IMR-90 (cell line): ENCODE data around the gene ADGRV1. TPM values are rescaled to one million over a fixed set of nuclear protein-coding genes. Genes with fewer than 3 reads are reported as not detected.

Experiments used
- ATAC-seq: fragments of 200-7000 bp; cut with Tn5 transposase; 2 replicates; pipeline ENCODE4 v1.9.1; 2020; ENCODE audit warnings: low read depth, mild to moderate bottlenecking, moderate library complexity
- BruUV-seq: library from RNA; stranded (reverse); fragments of 400-500 nt; replicated peaks from 2 replicates; lab custom pipeline; 2021; lab: Mats Ljungman, UMichigan
- CTCF ChIA-PET: fragments of 300-600 bp; formaldehyde crosslinking; extraction: SDS; loops from one replicate; lab custom pipeline; 2021; ENCODE audit warnings: antibody characterized with exemption; lab: Yijun Ruan, JAX
- POLR2A ChIA-PET: fragments of 300-600 bp; sonication (Branson Sonifier 250); formaldehyde crosslinking; loops from one replicate; lab custom pipeline; 2022; ENCODE audit warnings: antibody characterized with exemption; ENCODE audit not compliant: unreplicated experiment; lab: Charles Lee
- DNase-seq: peaks from one replicate; pipeline ENCODE4 v3.0.0; 2013
- H2AFZ ChIP-seq: replicated peaks from 2 replicates; pipeline ENCODE3; 2013; ENCODE audit warnings: low read length, mild to moderate bottlenecking; ENCODE audit not compliant: poor library complexity
- H2AK5ac ChIP-seq: 2 replicates; pipeline ENCODE4 v1.6.1; 2013; ENCODE audit warnings: low read depth, low read length, inconsistent platforms
- H2AK9ac ChIP-seq: replicated peaks from 2 replicates; pipeline ENCODE3; 2013; ENCODE audit warnings: mild to moderate bottlenecking, low read depth, low read length, moderate library complexity; ENCODE audit not compliant: poor library complexity
- H2BK120ac ChIP-seq: 2 replicates; pipeline ENCODE4 v1.6.1; 2013; ENCODE audit warnings: low read depth, low read length, inconsistent platforms
- H2BK15ac ChIP-seq: 3 replicates; pipeline ENCODE4 v1.6.1; 2013; ENCODE audit warnings: low read depth, low read length, inconsistent platforms
- H2BK20ac ChIP-seq: 2 replicates; pipeline ENCODE4 v1.6.1; 2013; ENCODE audit warnings: low read depth, mild to moderate bottlenecking, inconsistent platforms, low read length, moderate library complexity
- H2BK5ac ChIP-seq: 2 replicates; pipeline ENCODE4 v1.6.1; 2013; ENCODE audit warnings: mild to moderate bottlenecking, low read depth, low read length, inconsistent platforms; ENCODE audit not compliant: poor library complexity, severe bottlenecking
- H3K14ac ChIP-seq: replicated peaks from 2 replicates; pipeline ENCODE4 v1.6.1; 2013; ENCODE audit warnings: low read depth, low read length, inconsistent platforms
- H3K18ac ChIP-seq: 2 replicates; pipeline ENCODE4 v1.6.1; 2013; ENCODE audit warnings: low read depth, low read length, control low read depth
- H3K23ac ChIP-seq: 2 replicates; pipeline ENCODE4 v1.6.1; 2013; ENCODE audit warnings: low read depth, low read length, inconsistent platforms
- H3K27ac ChIP-seq: 2 replicates; pipeline ENCODE4 v1.5.1; 2013; ENCODE audit warnings: mild to moderate bottlenecking, control low read depth, low read length; ENCODE audit not compliant: insufficient read depth
- H3K27me3 ChIP-seq: 2 replicates; pipeline ENCODE4 v1.6.1; 2013; ENCODE audit warnings: low read length; ENCODE audit not compliant: control insufficient read depth, insufficient read depth
- H3K36me3 ChIP-seq: 2 replicates; pipeline ENCODE4 v1.6.1; 2013; ENCODE audit warnings: low read length, mixed read lengths; ENCODE audit not compliant: control insufficient read depth, insufficient read depth
- H3K4ac ChIP-seq: 2 replicates; pipeline ENCODE4 v1.6.1; 2013; ENCODE audit warnings: low read depth, low read length, inconsistent platforms
- H3K4me1 ChIP-seq: 2 replicates; pipeline ENCODE4 v1.6.1; 2013; ENCODE audit warnings: low read length, mixed read lengths; ENCODE audit not compliant: control insufficient read depth, insufficient read depth
- H3K4me2 ChIP-seq: 2 replicates; pipeline ENCODE4 v1.6.1; 2013; ENCODE audit warnings: low read depth, mild to moderate bottlenecking, control low read depth, low read length, moderate library complexity
- H3K4me3 ChIP-seq: 2 replicates; pipeline ENCODE4 v1.5.1; 2013; ENCODE audit warnings: low read depth, mild to moderate bottlenecking, control low read depth, low read length, moderate library complexity; ENCODE audit not compliant: insufficient read depth
- H3K56ac ChIP-seq: 2 replicates; pipeline ENCODE4 v1.6.1; 2013; ENCODE audit warnings: low read length, inconsistent platforms; ENCODE audit not compliant: insufficient read depth; ENCODE audit errors: extremely low read depth
- H3K79me1 ChIP-seq, 2 experiments: 2 replicates each; pipeline ENCODE4 v1.6.1; 2013; ENCODE audit warnings: low read length in 2 of 2, inconsistent platforms in 1 of 2, low read depth in 1 of 2
- H3K9ac ChIP-seq: 2 replicates; pipeline ENCODE4 v1.6.1; 2013; ENCODE audit warnings: low read depth, low read length, control low read depth
- H3K9me1 ChIP-seq: 2 replicates; pipeline ENCODE4 v1.6.1; 2013; ENCODE audit warnings: low read length, inconsistent platforms; ENCODE audit not compliant: insufficient read depth
- H3K9me3 ChIP-seq: 2 replicates; pipeline ENCODE4 v1.6.1; 2013; ENCODE audit warnings: low read length; ENCODE audit not compliant: control insufficient read depth, insufficient read depth
- H4K20me1 ChIP-seq: 2 replicates; pipeline ENCODE4 v1.6.1; 2013; ENCODE audit warnings: low read length, inconsistent platforms; ENCODE audit not compliant: insufficient read depth
- H4K5ac ChIP-seq: 2 replicates; pipeline ENCODE4 v1.6.1; 2013; ENCODE audit warnings: mild to moderate bottlenecking, low read depth, low read length, control low read depth
- H4K8ac ChIP-seq, 2 experiments: 2 replicates each; pipeline ENCODE4 v1.6.1; 2013; ENCODE audit warnings: low read depth in 2 of 2, low read length in 2 of 2, control low read depth in 1 of 2, inconsistent platforms in 1 of 2
- H4K91ac ChIP-seq: 2 replicates; pipeline ENCODE4 v1.6.1; 2013; ENCODE audit warnings: low read depth, low read length, inconsistent platforms; ENCODE audit not compliant: insufficient read depth
- BHLHE40 ChIP-seq: fragments of 150-350 bp; IDR thresholded peaks from 2 replicates; pipeline ENCODE4 v1.6.1; 2016; ENCODE audit warnings: mild to moderate bottlenecking, low read depth, low read length
- CEBPB ChIP-seq: IDR thresholded peaks from 2 replicates; pipeline ENCODE4 v1.6.1; 2012; ENCODE audit warnings: low read depth, low read length, improper control_type of control experiment
- CHD1 ChIP-seq: IDR thresholded peaks from 2 replicates; pipeline ENCODE4 v1.6.1; 2012; ENCODE audit warnings: low read depth, low read length, improper control_type of control experiment
- FOS ChIP-seq: fragments of 150-350 bp; IDR thresholded peaks from 2 replicates; pipeline ENCODE4 v1.6.1; 2016; ENCODE audit warnings: low read depth, low read length
- MAFK ChIP-seq: IDR thresholded peaks from 2 replicates; pipeline ENCODE4 v1.6.1; 2012; ENCODE audit warnings: low read depth, low read length, improper control_type of control experiment
- MAZ ChIP-seq: IDR thresholded peaks from 2 replicates; pipeline ENCODE4 v1.6.1; 2012; ENCODE audit warnings: low read depth, mild to moderate bottlenecking, low read length, improper control_type of control experiment, moderate library complexity, borderline replicate concordance
- MXI1 ChIP-seq: IDR thresholded peaks from 2 replicates; pipeline ENCODE4 v1.6.1; 2012; ENCODE audit warnings: low read depth, mild to moderate bottlenecking, low read length, moderate library complexity, borderline replicate concordance
- NFE2L2 ChIP-seq: fragments of 150-350 bp; IDR thresholded peaks from 2 replicates; pipeline ENCODE4 v1.6.1; 2016; ENCODE audit warnings: low read depth, mild to moderate bottlenecking, low read length
- POLR2A ChIP-seq: IDR thresholded peaks from 2 replicates; pipeline ENCODE4 v1.6.1; 2012; ENCODE audit warnings: mild to moderate bottlenecking, low read depth, low read length
- RAD21 ChIP-seq: IDR thresholded peaks from 2 replicates; pipeline ENCODE4 v1.6.1; 2012; ENCODE audit warnings: low read length, improper control_type of control experiment
- RCOR1 ChIP-seq: IDR thresholded peaks from 2 replicates; pipeline ENCODE4 v1.6.1; 2012; ENCODE audit warnings: mild to moderate bottlenecking, low read length, improper control_type of control experiment; ENCODE audit not compliant: insufficient replicate concordance
- RFX5 ChIP-seq: IDR thresholded peaks from 2 replicates; pipeline ENCODE4 v1.8.0; 2012; ENCODE audit warnings: low read depth, mild to moderate bottlenecking, low read length, moderate library complexity
- SMC3 ChIP-seq: fragments of 150-350 bp; IDR thresholded peaks from 2 replicates; pipeline ENCODE4 v1.6.1; 2016; ENCODE audit warnings: low read depth, mild to moderate bottlenecking, antibody characterized with exemption, low read length, moderate library complexity
- WGBS, 2 experiments: methylation state at CpG; one replicate each; pipeline versions ENCODE4 v1.1.5 to v1.1.7; 2013; ENCODE audit warnings: missing lambda C conversion rate in 2 of 2; ENCODE audit not compliant: insufficient read length in 1 of 2; ENCODE audit errors: extremely low coverage in 2 of 2; 5-methylcytosine and 5-hydroxymethylcytosine counted together
- dilution Hi-C: fragments of 300-500 bp; cut with HindIII; formaldehyde crosslinking; loops from one replicate; pipeline ENCODE4 v1.14.3; 2018; ENCODE audit warnings: low sequenced_read_pairs; ENCODE audit not compliant: unreplicated experiment
- in situ Hi-C: fragments of 300-500 bp; cut with MboI; formaldehyde crosslinking; loops from 3 replicates; pipeline ENCODE4 v1.14.3; 2019; ENCODE audit warnings: low sequenced_read_pairs, inconsistent platforms, mixed read lengths
- intact Hi-C: fragments of 100-400 bp; cut with micrococcal nuclease; formaldehyde crosslinking; loops from 2 replicates; pipeline ENCODE4 v1.10.0; 2022
- polyA plus RNA-seq, 3 experiments: library from polyadenylated mRNA; depleted of rRNA; stranded (reverse); fragments of >200 nt; gene quantifications; 2 replicates each; pipeline ENCODE4 v1.2.3, GENCODE V29; 2012; ENCODE audit warnings: low replicate concordance in 1 of 3
- total RNA-seq: library from RNA; depleted of rRNA; stranded (reverse); fragments of >200 nt; gene quantifications from 2 replicates; pipeline ENCODE4 v1.2.3, GENCODE V29; 2012
- TF ChIP-seq, protein P1 (sequence below): fragments of 150-350 bp; IDR thresholded peaks from 2 replicates; pipeline ENCODE4 v1.6.1; 2017; ENCODE audit warnings: mild to moderate bottlenecking, antibody characterized with exemption, low read length, low read depth
- TF ChIP-seq, protein P2 (sequence below): conservative IDR thresholded peaks from 2 replicates; pipeline ENCODE4 v1.5.1; 2012; ENCODE audit warnings: mild to moderate bottlenecking, low read depth, low read length, improper control_type of control experiment
- TF ChIP-seq, protein P3 (sequence below): fragments of 150-350 bp; IDR thresholded peaks from 2 replicates; pipeline ENCODE4 v1.6.1; 2016; ENCODE audit warnings: low read depth, mild to moderate bottlenecking, low read length, moderate library complexity, borderline replicate concordance

ADGRV1 gene
- total and polyA plus RNA-seq, 2 of the 4 experiments (the other 2 are of a cell fraction) = under 0.01 TPM; not detected in 1

DNA sequence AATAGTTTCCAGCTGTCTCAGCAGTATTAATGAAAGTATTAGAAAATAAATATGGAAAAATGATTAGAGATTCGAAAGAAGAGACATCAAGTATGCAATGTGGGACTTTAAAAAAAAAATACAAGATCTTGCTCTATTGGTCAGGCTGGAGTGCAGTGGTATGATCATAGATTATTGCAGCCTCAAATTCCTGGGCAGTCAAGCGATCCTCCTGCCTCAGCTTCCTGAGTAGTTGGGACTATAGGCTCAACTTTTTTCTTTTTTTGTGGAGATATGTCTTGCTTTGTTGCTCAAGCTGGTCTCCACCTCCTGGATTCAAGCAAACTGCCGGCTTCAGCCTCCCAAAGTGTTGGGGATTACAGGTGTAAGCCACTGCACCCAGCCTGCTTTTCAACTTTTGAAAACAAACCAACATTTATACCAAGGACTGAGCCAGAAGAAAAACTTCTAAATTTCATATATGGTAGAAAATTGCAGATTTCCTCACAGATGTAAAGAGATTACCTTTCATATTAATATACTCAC lies 323.1 kb downstream of the ADGRV1 start:
- Histone ChIP-seq H3K23ac (no peak overlapping the region), H3K27me3 (peaks cover 5% of the 10 kb centered on the region), H2AK5ac (no peak overlapping the region), H3K79me1 (no peaks in the 10 kb centered on the region), H4K8ac (no peak overlapping the region), H2BK120ac (no peak overlapping the region), H3K4me2 (no peak overlapping the region), H3K4me3 (no peak overlapping the region), H3K36me3 (no peaks in the 10 kb centered on the region), H4K20me1 (no peaks in the 10 kb centered on the region), H2BK5ac (no peak overlapping the region), H3K9ac (no peak overlapping the region), H4K91ac (no peak overlapping the region), H2BK20ac (no peak overlapping the region), H3K4me1 (no peaks in the 10 kb centered on the region), H4K5ac (no peak overlapping the region), H3K9me3 (no peaks in the 10 kb centered on the region), H3K9me1 (no peaks in the 10 kb centered on the region), H2AFZ (no peak overlapping the region), H2AK9ac (no peak overlapping the region), H3K18ac (no peak overlapping the region), H2BK15ac (no peak overlapping the region), H3K27ac (no peak overlapping the region), H3K4ac (no peak overlapping the region), H3K56ac (no peak overlapping the region), H3K14ac (no peak overlapping the region)
- 100% methylated on average over 1 of the region's 3 CpGs; no CpG with 5 or more reads in 1 of the 2 experiments for WGBS, 2 experiments
- ATAC-seq (no peak), DNase-seq (no peak)
- in situ Hi-C loops = no loop called here
- intact Hi-C loops = no loop called here
- no peak for TF ChIP-seq RFX5
- TF ChIP-seq MAZ = no peak
- TF ChIP-seq CHD1 = no peak
- TF ChIP-seq, protein P1, sequence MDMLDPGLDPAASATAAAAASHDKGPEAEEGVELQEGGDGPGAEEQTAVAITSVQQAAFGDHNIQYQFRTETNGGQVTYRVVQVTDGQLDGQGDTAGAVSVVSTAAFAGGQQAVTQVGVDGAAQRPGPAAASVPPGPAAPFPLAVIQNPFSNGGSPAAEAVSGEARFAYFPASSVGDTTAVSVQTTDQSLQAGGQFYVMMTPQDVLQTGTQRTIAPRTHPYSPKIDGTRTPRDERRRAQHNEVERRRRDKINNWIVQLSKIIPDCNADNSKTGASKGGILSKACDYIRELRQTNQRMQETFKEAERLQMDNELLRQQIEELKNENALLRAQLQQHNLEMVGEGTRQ = no peak
- no peak for TF ChIP-seq RAD21
- no peak for TF ChIP-seq CEBPB
- TF ChIP-seq SMC3 = no peak
- no peak for TF ChIP-seq BHLHE40
- TF ChIP-seq RCOR1 = no peak
- no peak for TF ChIP-seq NFE2L2
- no peak for TF ChIP-seq FOS
- TF ChIP-seq, protein P2, sequence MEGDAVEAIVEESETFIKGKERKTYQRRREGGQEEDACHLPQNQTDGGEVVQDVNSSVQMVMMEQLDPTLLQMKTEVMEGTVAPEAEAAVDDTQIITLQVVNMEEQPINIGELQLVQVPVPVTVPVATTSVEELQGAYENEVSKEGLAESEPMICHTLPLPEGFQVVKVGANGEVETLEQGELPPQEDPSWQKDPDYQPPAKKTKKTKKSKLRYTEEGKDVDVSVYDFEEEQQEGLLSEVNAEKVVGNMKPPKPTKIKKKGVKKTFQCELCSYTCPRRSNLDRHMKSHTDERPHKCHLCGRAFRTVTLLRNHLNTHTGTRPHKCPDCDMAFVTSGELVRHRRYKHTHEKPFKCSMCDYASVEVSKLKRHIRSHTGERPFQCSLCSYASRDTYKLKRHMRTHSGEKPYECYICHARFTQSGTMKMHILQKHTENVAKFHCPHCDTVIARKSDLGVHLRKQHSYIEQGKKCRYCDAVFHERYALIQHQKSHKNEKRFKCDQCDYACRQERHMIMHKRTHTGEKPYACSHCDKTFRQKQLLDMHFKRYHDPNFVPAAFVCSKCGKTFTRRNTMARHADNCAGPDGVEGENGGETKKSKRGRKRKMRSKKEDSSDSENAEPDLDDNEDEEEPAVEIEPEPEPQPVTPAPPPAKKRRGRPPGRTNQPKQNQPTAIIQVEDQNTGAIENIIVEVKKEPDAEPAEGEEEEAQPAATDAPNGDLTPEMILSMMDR = no peak
- TF ChIP-seq, protein P3, sequence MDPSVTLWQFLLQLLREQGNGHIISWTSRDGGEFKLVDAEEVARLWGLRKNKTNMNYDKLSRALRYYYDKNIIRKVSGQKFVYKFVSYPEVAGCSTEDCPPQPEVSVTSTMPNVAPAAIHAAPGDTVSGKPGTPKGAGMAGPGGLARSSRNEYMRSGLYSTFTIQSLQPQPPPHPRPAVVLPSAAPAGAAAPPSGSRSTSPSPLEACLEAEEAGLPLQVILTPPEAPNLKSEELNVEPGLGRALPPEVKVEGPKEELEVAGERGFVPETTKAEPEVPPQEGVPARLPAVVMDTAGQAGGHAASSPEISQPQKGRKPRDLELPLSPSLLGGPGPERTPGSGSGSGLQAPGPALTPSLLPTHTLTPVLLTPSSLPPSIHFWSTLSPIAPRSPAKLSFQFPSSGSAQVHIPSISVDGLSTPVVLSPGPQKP = no peak
- TF ChIP-seq MAFK = no peak
- TF ChIP-seq POLR2A = no peak
- no peak for TF ChIP-seq MXI1
- ChIA-PET CTCF (no interaction called here), POLR2A (no interaction called here)
- no TSS peak for BruUV-seq
- dilution Hi-C loops = no loop called here
